HepG2 (cell line): ENCODE measurements around the gene LYSMD3. TPM values are rescaled to one million over a fixed set of nuclear protein-coding genes. Genes with fewer than 3 reads are reported as not detected.

Experiments
- CCAR2 ChIP-seq: fragments of 200-400 bp; formaldehyde crosslinking; optimal IDR thresholded peaks from 2 replicates; pipeline ENCODE3; 2018; ENCODE audit warnings: low read depth, mild to moderate bottlenecking, low read length, moderate library complexity
- CREB1 ChIP-seq, 2 experiments: fragments of 450-650 bp in 1 of 2; IDR thresholded peaks; 2 replicates each; pipeline ENCODE4 v1.6.1; 2016 to 2017; ENCODE audit warnings: control low read depth in 1 of 2, mild to moderate bottlenecking in 1 of 2, missing compliant biosample characterization in 1 of 2, missing genetic modification characterization in 1 of 2
- CREB3 ChIP-seq: sonication (generic); formaldehyde crosslinking; IDR thresholded peaks from 2 replicates; pipeline ENCODE4 v1.5.0; 2020; ENCODE audit warnings: missing genetic modification reagents
- DBP ChIP-seq: sonication (generic); formaldehyde crosslinking; IDR thresholded peaks from 2 replicates; pipeline ENCODE4 v1.4.0; 2020; ENCODE audit warnings: missing genetic modification reagents; ENCODE audit errors: not compliant biosample characterization
- FOXK1 ChIP-seq: sonication (generic); formaldehyde crosslinking; IDR thresholded peaks from 2 replicates; pipeline ENCODE4 v1.4.0; 2020; ENCODE audit warnings: low read depth, missing genetic modification reagents, borderline replicate concordance
- FOXP1 ChIP-seq, 2 experiments: fragments of 450-650 bp in 1 of 2; IDR thresholded peaks; 2 replicates each; pipeline ENCODE4 v1.6.1; 2017 to 2018; ENCODE audit warnings: antibody characterized with exemption in 1 of 2
- HNRNPH1 ChIP-seq: fragments of 200-400 bp; formaldehyde crosslinking; optimal IDR thresholded peaks from 2 replicates; pipeline ENCODE3; 2017; ENCODE audit warnings: mild to moderate bottlenecking, low read depth, low read length
- KDM3A ChIP-seq: IDR thresholded peaks from 2 replicates; pipeline ENCODE4 v1.6.1; 2018; ENCODE audit warnings: low read depth, missing compliant biosample characterization
- KLF6 ChIP-seq: IDR thresholded peaks from 2 replicates; pipeline ENCODE4 v1.8.0; 2016; ENCODE audit warnings: missing biosample characterization, missing genetic modification reagents
- LBX2 ChIP-seq: sonication (generic); formaldehyde crosslinking; IDR thresholded peaks from 2 replicates; pipeline ENCODE4 v1.5.0; 2020; ENCODE audit warnings: missing genetic modification reagents, mild to moderate bottlenecking, borderline replicate concordance
- MTF1 ChIP-seq: sonication (generic); formaldehyde crosslinking; IDR thresholded peaks from 2 replicates; pipeline ENCODE4 v1.5.0; 2020; ENCODE audit warnings: missing genetic modification reagents
- NCOA5 ChIP-seq: sonication (generic); formaldehyde crosslinking; IDR thresholded peaks from 2 replicates; pipeline ENCODE4 v1.4.0; 2020; ENCODE audit warnings: missing genetic modification reagents
- NFE2L1 ChIP-seq: sonication (generic); formaldehyde crosslinking; IDR thresholded peaks from 2 replicates; pipeline ENCODE4 v1.4.0; 2020; ENCODE audit warnings: missing genetic modification reagents, mild to moderate bottlenecking, borderline replicate concordance
- NR2F2 ChIP-seq: IDR thresholded peaks from 2 replicates; pipeline ENCODE4 v1.6.1; 2012; ENCODE audit warnings: low read depth, inconsistent platforms, borderline replicate concordance
- RBFOX2 ChIP-seq: fragments of 200-400 bp; formaldehyde crosslinking; IDR thresholded peaks from 2 replicates; pipeline ENCODE4 v1.6.1; 2017; ENCODE audit warnings: low read depth, mild to moderate bottlenecking, low read length
- RFX1 ChIP-seq: fragments of 450-650 bp; IDR thresholded peaks from 2 replicates; pipeline ENCODE4 v1.6.1; 2017
- SALL1 ChIP-seq: sonication (generic); formaldehyde crosslinking; IDR thresholded peaks from 2 replicates; pipeline ENCODE4 v1.8.0; 2022; ENCODE audit warnings: mild to moderate bottlenecking, missing genetic modification reagents
- SMAD1 ChIP-seq: sonication (generic); formaldehyde crosslinking; IDR thresholded peaks from 2 replicates; pipeline ENCODE4 v1.4.0; 2020; ENCODE audit warnings: missing genetic modification reagents, low read depth, mild to moderate bottlenecking, borderline replicate concordance
- SSRP1 ChIP-seq: IDR thresholded peaks from 2 replicates; pipeline ENCODE4 v1.6.1; 2016; ENCODE audit warnings: control low read depth
- TCF12 ChIP-seq, 2 experiments: fragments of 450-650 bp in 1 of 2; sonication (generic) in 1 of 2; formaldehyde crosslinking in 1 of 2; IDR thresholded peaks; 2 replicates each; pipeline versions ENCODE4 v1.6.1 to v1.8.0; 2017 to 2022; ENCODE audit warnings: antibody characterized with exemption in 1 of 2, mild to moderate bottlenecking in 1 of 2, missing genetic modification reagents in 1 of 2, moderate library complexity in 1 of 2
- ZMYM3 ChIP-seq: sonication (generic); formaldehyde crosslinking; IDR thresholded peaks from 2 replicates; pipeline ENCODE4 v1.5.1; 2020; ENCODE audit warnings: mild to moderate bottlenecking, missing genetic modification reagents
- ZNF672 ChIP-seq: sonication (generic); formaldehyde crosslinking; IDR thresholded peaks from 2 replicates; pipeline ENCODE4 v1.8.1; 2022; ENCODE audit warnings: missing genetic modification reagents
- ZNF674 ChIP-seq: sonication (generic); formaldehyde crosslinking; IDR thresholded peaks from 2 replicates; pipeline ENCODE4 v1.5.0; 2020; ENCODE audit warnings: low read depth, mild to moderate bottlenecking, missing genetic modification reagents
- ZNF781 ChIP-seq: sonication (generic); formaldehyde crosslinking; IDR thresholded peaks from 2 replicates; pipeline ENCODE4 v1.5.1; 2020; ENCODE audit warnings: borderline replicate concordance, mild to moderate bottlenecking, missing genetic modification reagents; ENCODE audit errors: not compliant biosample characterization
- polyA plus RNA-seq, 8 experiments: library from polyadenylated mRNA; depleted of rRNA in 3 of 8; stranded (reverse) in 7 of 8; unstranded in 1 of 8; fragments of >200 nt; fragmentation: Illumina TruSeq in 4 of 8; extraction: Trizol in 4 of 8; gene quantifications; 2 replicates each; pipeline versions ENCODE4 v1.2.1 to v1.2.3, GENCODE V29; 2011 to 2016; ENCODE audit warnings: low read depth in 4 of 8, missing spikeins in 1 of 8, mixed read lengths in 1 of 8; ENCODE audit not compliant: insufficient read depth in 1 of 8
- total RNA-seq, 5 experiments: library from RNA; depleted of rRNA; stranded (reverse); fragments of >200 nt; fragmentation: Illumina TruSeq; extraction: Trizol; gene quantifications; 2 replicates each; pipeline ENCODE4 v1.2.3, GENCODE V29; 2016; ENCODE audit warnings: low read depth in 1 of 5
- TF ChIP-seq, protein P1 (sequence below): sonication (generic); formaldehyde crosslinking; IDR thresholded peaks from 2 replicates; pipeline ENCODE4 v1.4.0; 2020; ENCODE audit warnings: missing genetic modification reagents, borderline replicate concordance

The LYSMD3 gene
- total and polyA plus RNA-seq, 2 of the 13 experiments (the other 11 are each of a cell fraction or from before 2014, with no cell fraction given), result 9.1 to 13.8 TPM

GRCh38 chr5:90529194-90529938 is at the start of gene LYSMD3 (continued):
- TF ChIP-seq SMAD1 (peak; percentile 37; the same call in 1 of the 2 replicates), NR2F2 (no peak), DBP (CRISPR knock-in tag) (no peak), HNRNPH1 (no peak), ZMYM3 (CRISPR knock-in tag) (no peak), SALL1 (CRISPR knock-in tag) (peak; percentile 79), ZNF674 (CRISPR knock-in tag) (no peak), LBX2 (CRISPR knock-in tag) (no peak), CCAR2 (no peak), ZNF672 (CRISPR knock-in tag) (peak; percentile 32; the same call in 1 of the 2 replicates), ZNF781 (peak; percentile 53), KLF6 (0 out of 2 replicates have a peak, but pooled peaks have one; percentile 42), FOXP1 (IDR thresholded peaks at IDR 0.05) (no peak), FOXP1 (CRISPR knock-in tag; IDR thresholded peaks at IDR 0.05) (peak; percentile 40; the same call in 1 of the 2 replicates), RBFOX2 (peak; percentile 92), RFX1 (no peak), TCF12 (IDR thresholded peaks at IDR 0.05) (no peak), TCF12 (CRISPR knock-in tag; IDR thresholded peaks at IDR 0.05) (no peak; the same call in 1 of the 2 replicates), SSRP1 (CRISPR knock-in tag) (no peak), CREB1 (IDR thresholded peaks at IDR 0.05) (peak; percentile 84), CREB1 (CRISPR knock-in tag; IDR thresholded peaks at IDR 0.05) (peak; percentile 91), KDM3A (CRISPR knock-in tag) (peak; percentile 18; the same call in 1 of the 2 replicates), FOXK1 (no peak), NFE2L1 (CRISPR knock-in tag) (no peak), MTF1 (CRISPR knock-in tag) (no peak), CREB3 (CRISPR knock-in tag) (no peak), NCOA5 (CRISPR knock-in tag) (no peak)
- TF ChIP-seq, protein P1, sequence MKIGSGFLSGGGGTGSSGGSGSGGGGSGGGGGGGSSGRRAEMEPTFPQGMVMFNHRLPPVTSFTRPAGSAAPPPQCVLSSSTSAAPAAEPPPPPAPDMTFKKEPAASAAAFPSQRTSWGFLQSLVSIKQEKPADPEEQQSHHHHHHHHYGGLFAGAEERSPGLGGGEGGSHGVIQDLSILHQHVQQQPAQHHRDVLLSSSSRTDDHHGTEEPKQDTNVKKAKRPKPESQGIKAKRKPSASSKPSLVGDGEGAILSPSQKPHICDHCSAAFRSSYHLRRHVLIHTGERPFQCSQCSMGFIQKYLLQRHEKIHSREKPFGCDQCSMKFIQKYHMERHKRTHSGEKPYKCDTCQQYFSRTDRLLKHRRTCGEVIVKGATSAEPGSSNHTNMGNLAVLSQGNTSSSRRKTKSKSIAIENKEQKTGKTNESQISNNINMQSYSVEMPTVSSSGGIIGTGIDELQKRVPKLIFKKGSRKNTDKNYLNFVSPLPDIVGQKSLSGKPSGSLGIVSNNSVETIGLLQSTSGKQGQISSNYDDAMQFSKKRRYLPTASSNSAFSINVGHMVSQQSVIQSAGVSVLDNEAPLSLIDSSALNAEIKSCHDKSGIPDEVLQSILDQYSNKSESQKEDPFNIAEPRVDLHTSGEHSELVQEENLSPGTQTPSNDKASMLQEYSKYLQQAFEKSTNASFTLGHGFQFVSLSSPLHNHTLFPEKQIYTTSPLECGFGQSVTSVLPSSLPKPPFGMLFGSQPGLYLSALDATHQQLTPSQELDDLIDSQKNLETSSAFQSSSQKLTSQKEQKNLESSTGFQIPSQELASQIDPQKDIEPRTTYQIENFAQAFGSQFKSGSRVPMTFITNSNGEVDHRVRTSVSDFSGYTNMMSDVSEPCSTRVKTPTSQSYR, result no peak
